ENCODE data around the gene LDLRAD4.

LDLRAD4 gene

GRCh38 chr18:13403786-13404549 is 185.4 kb downstream of the LDLRAD4 start:
- no peak for ATAC-seq
- TF ChIP-seq CSDC2 (CRISPR knock-in tag; IDR thresholded peaks at IDR 0.05) (no peak), PPARA (CRISPR knock-in tag; IDR thresholded peaks at IDR 0.05; ENCODE audit: borderline replicate concordance) (no peak), ZNF8 (CRISPR knock-in tag; IDR thresholded peaks at IDR 0.05) (no peak), ARNTL (CRISPR knock-in tag; IDR thresholded peaks at IDR 0.05; ENCODE audit: borderline replicate concordance, low read depth) (no peak), TOX (CRISPR knock-in tag; IDR thresholded peaks at IDR 0.05; ENCODE audit: borderline replicate concordance) (no peak), CREB5 (CRISPR knock-in tag; IDR thresholded peaks at IDR 0.05; ENCODE audit: low read depth) (no peak), ZC3H10 (CRISPR knock-in tag; IDR thresholded peaks at IDR 0.05) (no peak), ZFP3 (CRISPR knock-in tag; IDR thresholded peaks at IDR 0.05) (no peak), BACH2 (CRISPR knock-in tag; IDR thresholded peaks at IDR 0.05; ENCODE audit: borderline replicate concordance) (no peak), ISL1 (CRISPR knock-in tag; IDR thresholded peaks at IDR 0.05) (no peak), GLIS3 (CRISPR knock-in tag; IDR thresholded peaks at IDR 0.05) (no peak), TCF4 (CRISPR knock-in tag; IDR thresholded peaks at IDR 0.05; ENCODE audit: borderline replicate concordance) (no peak), ESRRG (CRISPR knock-in tag; IDR thresholded peaks at IDR 0.05) (no peak), SNAI2 (CRISPR knock-in tag; IDR thresholded peaks at IDR 0.05) (no peak), OSR1 (CRISPR knock-in tag; IDR thresholded peaks at IDR 0.05) (no peak), PATZ1 (CRISPR knock-in tag; IDR thresholded peaks at IDR 0.05; ENCODE audit: borderline replicate concordance) (no peak), ZNF565 (CRISPR knock-in tag; conservative IDR thresholded peaks at IDR 0.05; ENCODE audit: low read depth) (no peak), ZFP30 (CRISPR knock-in tag; IDR thresholded peaks at IDR 0.05) (no peak)
- TF ChIP-seq, protein P1, sequence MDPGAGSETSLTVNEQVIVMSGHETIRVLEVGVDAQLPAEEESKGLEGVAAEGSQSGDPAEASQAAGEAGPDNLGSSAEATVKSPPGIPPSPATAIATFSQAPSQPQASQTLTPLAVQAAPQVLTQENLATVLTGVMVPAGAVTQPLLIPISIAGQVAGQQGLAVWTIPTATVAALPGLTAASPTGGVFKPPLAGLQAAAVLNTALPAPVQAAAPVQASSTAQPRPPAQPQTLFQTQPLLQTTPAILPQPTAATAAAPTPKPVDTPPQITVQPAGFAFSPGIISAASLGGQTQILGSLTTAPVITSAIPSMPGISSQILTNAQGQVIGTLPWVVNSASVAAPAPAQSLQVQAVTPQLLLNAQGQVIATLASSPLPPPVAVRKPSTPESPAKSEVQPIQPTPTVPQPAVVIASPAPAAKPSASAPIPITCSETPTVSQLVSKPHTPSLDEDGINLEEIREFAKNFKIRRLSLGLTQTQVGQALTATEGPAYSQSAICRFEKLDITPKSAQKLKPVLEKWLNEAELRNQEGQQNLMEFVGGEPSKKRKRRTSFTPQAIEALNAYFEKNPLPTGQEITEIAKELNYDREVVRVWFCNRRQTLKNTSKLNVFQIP (CRISPR knock-in tag; IDR thresholded peaks at IDR 0.05; ENCODE audit: borderline replicate concordance, low read depth): no peak
- TF ChIP-seq, protein P2, sequence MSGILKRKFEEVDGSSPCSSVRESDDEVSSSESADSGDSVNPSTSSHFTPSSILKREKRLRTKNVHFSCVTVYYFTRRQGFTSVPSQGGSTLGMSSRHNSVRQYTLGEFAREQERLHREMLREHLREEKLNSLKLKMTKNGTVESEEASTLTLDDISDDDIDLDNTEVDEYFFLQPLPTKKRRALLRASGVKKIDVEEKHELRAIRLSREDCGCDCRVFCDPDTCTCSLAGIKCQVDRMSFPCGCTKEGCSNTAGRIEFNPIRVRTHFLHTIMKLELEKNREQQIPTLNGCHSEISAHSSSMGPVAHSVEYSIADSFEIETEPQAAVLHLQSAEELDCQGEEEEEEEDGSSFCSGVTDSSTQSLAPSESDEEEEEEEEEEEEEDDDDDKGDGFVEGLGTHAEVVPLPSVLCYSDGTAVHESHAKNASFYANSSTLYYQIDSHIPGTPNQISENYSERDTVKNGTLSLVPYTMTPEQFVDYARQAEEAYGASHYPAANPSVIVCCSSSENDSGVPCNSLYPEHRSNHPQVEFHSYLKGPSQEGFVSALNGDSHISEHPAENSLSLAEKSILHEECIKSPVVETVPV (CRISPR knock-in tag; IDR thresholded peaks at IDR 0.05): no peak

DNA sequence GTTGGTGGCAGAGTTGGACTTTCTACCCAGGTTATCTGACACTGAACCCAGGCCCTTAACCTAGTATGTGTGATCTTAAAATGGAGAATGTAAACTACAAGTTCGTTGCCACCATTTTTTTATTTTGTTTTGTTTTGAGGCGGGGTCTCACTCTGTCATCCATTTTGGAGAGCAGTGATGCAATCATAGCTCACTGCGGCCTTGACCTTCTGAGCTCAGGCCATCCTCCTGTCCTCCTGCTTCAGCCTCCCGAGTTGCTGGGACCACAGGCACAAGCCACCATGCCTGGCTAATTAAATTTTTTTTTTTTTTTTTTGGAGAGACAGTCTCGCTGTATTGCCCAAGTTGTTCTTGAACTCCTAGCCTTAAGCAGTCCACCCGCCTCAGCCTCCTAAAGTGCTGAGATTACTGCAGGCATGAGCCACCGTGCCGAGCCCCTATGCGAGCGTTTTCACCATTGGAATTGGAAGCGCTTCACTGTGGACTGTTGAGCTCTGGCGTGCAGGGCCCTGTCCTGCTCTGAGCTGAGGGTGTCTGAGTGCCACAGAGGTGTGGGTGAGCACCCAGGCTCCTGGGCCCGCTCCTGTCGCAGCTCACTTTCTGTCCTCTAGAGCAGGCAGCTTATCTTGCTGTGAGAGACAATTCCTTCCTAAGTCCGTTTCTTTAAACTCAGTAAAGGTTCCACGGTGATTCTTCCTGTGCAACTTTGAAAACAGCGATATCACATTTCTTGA is 186.9 kb downstream of the LDLRAD4 start:
- ATAC-seq: no peak
- TF ChIP-seq PPARA (CRISPR knock-in tag; IDR thresholded peaks at IDR 0.05; ENCODE audit: borderline replicate concordance): no peak
- TF ChIP-seq ARNTL (CRISPR knock-in tag; IDR thresholded peaks at IDR 0.05; ENCODE audit: borderline replicate concordance, low read depth): no peak
- TF ChIP-seq CSDC2 (CRISPR knock-in tag; IDR thresholded peaks at IDR 0.05): no peak
- TF ChIP-seq ISL1 (CRISPR knock-in tag; IDR thresholded peaks at IDR 0.05): no peak

DNA sequence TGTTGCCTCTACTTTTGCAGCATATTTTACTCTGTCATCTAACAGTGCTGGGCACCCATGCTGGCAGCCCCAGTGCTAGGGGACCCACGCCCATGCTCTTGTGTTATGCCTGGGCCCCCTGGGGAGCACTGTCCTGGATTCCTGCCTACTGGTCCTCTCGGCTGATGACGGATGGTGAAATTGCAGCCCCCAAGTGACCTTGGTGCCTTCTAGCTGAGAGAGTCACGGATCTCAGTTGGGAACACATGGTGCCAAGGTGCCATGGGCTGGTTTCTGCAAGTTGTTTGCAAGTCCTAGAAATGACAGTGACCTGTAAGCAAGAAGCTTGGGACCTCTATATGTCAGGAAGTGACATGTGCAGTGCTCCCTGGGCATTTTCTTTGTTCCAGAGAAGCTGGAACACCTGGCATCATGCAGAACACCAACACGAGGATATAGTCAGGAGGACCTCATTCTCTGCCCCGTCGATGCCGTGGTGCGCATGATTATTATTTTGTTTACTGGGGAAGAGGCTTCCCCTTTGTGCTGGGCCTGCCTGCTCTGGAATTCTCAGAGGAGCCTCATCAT is 187.6 kb downstream of the LDLRAD4 start:
- no peak for ATAC-seq
- TF ChIP-seq, protein P2 (CRISPR knock-in tag; IDR thresholded peaks at IDR 0.05): no peak
- TF ChIP-seq TOX (CRISPR knock-in tag; IDR thresholded peaks at IDR 0.05; ENCODE audit: borderline replicate concordance) (no peak), GLIS3 (CRISPR knock-in tag; IDR thresholded peaks at IDR 0.05) (no peak), CREB5 (CRISPR knock-in tag; IDR thresholded peaks at IDR 0.05; ENCODE audit: low read depth) (no peak), SNAI2 (CRISPR knock-in tag; IDR thresholded peaks at IDR 0.05) (no peak), RARB (CRISPR knock-in tag; IDR thresholded peaks at IDR 0.05) (no peak), PATZ1 (CRISPR knock-in tag; IDR thresholded peaks at IDR 0.05; ENCODE audit: borderline replicate concordance) (no peak), BACH2 (CRISPR knock-in tag; IDR thresholded peaks at IDR 0.05; ENCODE audit: borderline replicate concordance) (no peak), ZFP3 (CRISPR knock-in tag; IDR thresholded peaks at IDR 0.05) (no peak), ZNF8 (CRISPR knock-in tag; IDR thresholded peaks at IDR 0.05) (no peak), OSR1 (CRISPR knock-in tag; IDR thresholded peaks at IDR 0.05) (no peak), ESRRG (CRISPR knock-in tag; IDR thresholded peaks at IDR 0.05) (no peak)
- TF ChIP-seq, protein P1 (CRISPR knock-in tag; IDR thresholded peaks at IDR 0.05; ENCODE audit: borderline replicate concordance, low read depth): no peak

Measured in SK-N-SH treated with all-trans-retinoic acid at 6 μM for 48 hours (cell line).